NCI-H510A treated with DMSO at 0.1 percent for 48 hours (cell line): ENCODE measurements around the gene ADAM23.

Source experiments
- DNase-seq: peaks from one replicate; lab custom pipeline; 2025; lab: John Stamatoyannopoulos, UW

ADAM23 gene

GRCh38 chr2:206565666-206566065, 122.3 kb downstream of the ADAM23 start:
- no peak for DNase-seq

- DNase-seq = no peak
Measured at GRCh38 chr2:206569470-206569869, 126.1 kb downstream of the ADAM23 start.

GRCh38 chr2:206570199-206570598, 126.9 kb downstream of the ADAM23 start:
- DNase-seq = no peak

- DNase-seq = no peak
Measured at GRCh38 chr2:206572725-206573124, 129.4 kb downstream of the ADAM23 start.

- DNase-seq = no peak
Measured at GRCh38 chr2:206573793-206574192, 130.5 kb downstream of the ADAM23 start.

GRCh38 chr2:206584323-206585116, 141.2 kb downstream of the ADAM23 start:
- DNase-seq = no peak

GRCh38 chr2:206585335-206585734, 142.0 kb downstream of the ADAM23 start:
- no peak for DNase-seq

GRCh38 chr2:206586609-206587008, 143.3 kb downstream of the ADAM23 start:
- no peak for DNase-seq

- no peak for DNase-seq
Measured at GRCh38 chr2:206597717-206598218, 154.4 kb downstream of the ADAM23 start.

- DNase-seq = no peak
Measured at GRCh38 chr2:206603243-206603642, 159.9 kb downstream of the ADAM23 start.

- no peak for DNase-seq
Measured at GRCh38 chr2:206610451-206610850, 167.1 kb downstream of the ADAM23 start.

- DNase-seq = no peak
Measured at GRCh38 chr2:206611191-206611590, 167.9 kb downstream of the ADAM23 start.

- no peak for DNase-seq
Measured at GRCh38 chr2:206611736-206612135, 168.4 kb downstream of the ADAM23 start.

- DNase-seq = no peak
Measured at GRCh38 chr2:206614811-206615210, 171.5 kb downstream of the ADAM23 start.

- DNase-seq = no peak
Measured at GRCh38 chr2:206615417-206616089, 172.2 kb downstream of the ADAM23 start.

GRCh38 chr2:206616151-206616550, 172.8 kb downstream of the ADAM23 start:
- no peak for DNase-seq

GRCh38 chr2:206619011-206619410, 175.7 kb downstream of the ADAM23 start:
- DNase-seq = no peak

GRCh38 chr2:206626108-206626507, 182.8 kb downstream of the ADAM23 start:
- DNase-seq = no peak

- DNase-seq = no peak
Measured at GRCh38 chr2:206627632-206628031, 184.3 kb downstream of the ADAM23 start.

GRCh38 chr2:206631340-206631739, 188.0 kb downstream of the ADAM23 start:
- no peak for DNase-seq

- no peak for DNase-seq
Measured at GRCh38 chr2:206635015-206635414, 191.7 kb downstream of the ADAM23 start.

GRCh38 chr2:206639636-206640035, 196.3 kb downstream of the ADAM23 start:
- DNase-seq = no peak

- DNase-seq = no peak
Measured at GRCh38 chr2:206641226-206641625, 197.9 kb downstream of the ADAM23 start.
